HepG2 (cell line): ENCODE results near the gene C21orf58. TPM values are rescaled to one million over a fixed set of nuclear protein-coding genes. Genes with fewer than 3 reads are reported as not detected.

Source experiments
- ATAC-seq: fragments of 200-7000 bp; cut with Tn5 transposase; 3 replicates; pipeline ENCODE4 v1.9.1; 2020; ENCODE audit warnings: mild to moderate bottlenecking, moderate library complexity
- BruUV-seq: library from RNA; stranded (reverse); fragments of 400-500 nt; replicated peaks from 2 replicates; lab custom pipeline; 2021; lab: Mats Ljungman, UMichigan
- CTCF ChIA-PET: fragments of 300-600 bp; formaldehyde crosslinking; extraction: SDS; loops from one replicate; lab custom pipeline; 2021; ENCODE audit warnings: low total read pairs, inconsistent platforms, low intra/inter-chr PET ratio; lab: Yijun Ruan, JAX
- POLR2A ChIA-PET: fragments of 350-600 bp; sonication (Branson Sonifier 250); formaldehyde crosslinking; loops from one replicate; lab custom pipeline; 2020; ENCODE audit warnings: antibody characterized with exemption, inconsistent platforms; lab: Yijun Ruan, JAX
- DNase-seq: peaks from one replicate; pipeline ENCODE4 v3.0.0-alpha.2; 2015; ENCODE audit warnings: low spot score
- FAIRE-seq: peaks from 3 replicates; lab custom pipeline; 2011; peaks lifted over from hg19 to GRCh38; lab: Jason Lieb, UNC
- H2AFZ ChIP-seq: one replicate; pipeline ENCODE4 v1.6.1; 2011; ENCODE audit warnings: low read length, inconsistent platforms
- H3K27ac ChIP-seq: fragments of 300-600 bp; 3 replicates; pipeline ENCODE4 v1.8.0; 2011; ENCODE audit warnings: mixed run types, mild to moderate bottlenecking, mixed read lengths, low read length, inconsistent platforms; ENCODE audit not compliant: insufficient read depth; ENCODE audit errors: extremely low read length
- H3K27me3 ChIP-seq, 2 experiments: fragments of 200-600 bp in 1 of 2; 2 replicates in 1 of 2; 3 replicates in 1 of 2; pipeline versions ENCODE4 v1.6.0 to v1.8.0; 2011; ENCODE audit warnings: low read length in 2 of 2, mild to moderate bottlenecking in 2 of 2, moderate library complexity in 2 of 2, inconsistent platforms in 1 of 2; ENCODE audit not compliant: insufficient read depth in 2 of 2, control insufficient read depth in 1 of 2
- H3K36me3 ChIP-seq, 2 experiments: fragments of 200-600 bp in 1 of 2; replicated peaks in 1 of 2; 2 replicates in 1 of 2; 3 replicates in 1 of 2; pipeline versions ENCODE4 v1.5.1 to v1.8.0; 2011; ENCODE audit warnings: low read length in 2 of 2, inconsistent platforms in 1 of 2; ENCODE audit not compliant: insufficient read depth in 2 of 2, control insufficient read depth in 1 of 2
- H3K4me1 ChIP-seq: 2 replicates; pipeline ENCODE4 v1.5.1; 2012; ENCODE audit warnings: low read length, inconsistent platforms; ENCODE audit not compliant: insufficient read depth
- H3K4me2 ChIP-seq: 2 replicates; pipeline ENCODE4 v1.6.0; 2011; ENCODE audit warnings: low read depth, low read length, inconsistent platforms
- H3K4me3 ChIP-seq, 3 experiments: fragments of 200-600 bp in 1 of 3; sonication (generic), shearing (Covaris generic) in 1 of 3; replicated peaks in 1 of 3; 2 replicates each; pipeline ENCODE4 v1.5.1; 2011 to 2016; ENCODE audit warnings: low read length in 3 of 3, inconsistent platforms in 2 of 3, low read depth in 2 of 3, mild to moderate bottlenecking in 2 of 3, control low read depth in 1 of 3, mixed read lengths in 1 of 3; ENCODE audit not compliant: insufficient read depth in 1 of 3
- H3K79me2 ChIP-seq: one replicate; pipeline ENCODE4 v1.6.1; 2011; ENCODE audit warnings: low read length, inconsistent platforms; ENCODE audit not compliant: insufficient read depth
- H3K9ac ChIP-seq: 2 replicates; pipeline ENCODE4 v1.6.0; 2011; ENCODE audit warnings: mild to moderate bottlenecking, low read depth, low read length, inconsistent platforms; ENCODE audit not compliant: insufficient read depth
- H3K9me3 ChIP-seq: 2 replicates; pipeline ENCODE4 v1.5.1; 2012; ENCODE audit warnings: mild to moderate bottlenecking, low read length
- H4K20me1 ChIP-seq: 2 replicates; pipeline ENCODE4 v1.6.0; 2011; ENCODE audit warnings: inconsistent platforms, mild to moderate bottlenecking, low read length, moderate library complexity; ENCODE audit not compliant: insufficient read depth
- AGO2 ChIP-seq: fragments of 200-400 bp; formaldehyde crosslinking; optimal IDR thresholded peaks from 2 replicates; pipeline ENCODE3; 2017; ENCODE audit warnings: mild to moderate bottlenecking, low read depth, low read length, moderate library complexity
- FOSL2 ChIP-seq: sonication (generic); formaldehyde crosslinking; IDR thresholded peaks from 2 replicates; pipeline ENCODE4 v1.4.0; 2020; ENCODE audit warnings: missing genetic modification reagents
- IRX3 ChIP-seq: sonication (generic); formaldehyde crosslinking; IDR thresholded peaks from 2 replicates; pipeline ENCODE4 v1.8.1; 2023; ENCODE audit warnings: mild to moderate bottlenecking, low read depth, missing genetic modification reagents, borderline replicate concordance
- ZNF687 ChIP-seq: sonication (generic); formaldehyde crosslinking; IDR thresholded peaks from 2 replicates; pipeline ENCODE4 v1.5.1; 2020; ENCODE audit warnings: mild to moderate bottlenecking, missing genetic modification reagents, moderate library complexity
- WGBS: methylation state at CpG from one replicate; pipeline ENCODE4 v1.1.6; 2017; ENCODE audit warnings: low lambda C conversion rate; 5-methylcytosine and 5-hydroxymethylcytosine counted together
- in situ Hi-C: cut with HindIII; loops from 2 replicates; pipeline ENCODE4 v1.10.0; 2017; ENCODE audit warnings: low pct_unique_long_range_greater_than_20kb; ENCODE audit not compliant: extremely low pct_ligation_motif_present
- intact Hi-C: fragments of 100-400 bp; cut with micrococcal nuclease; formaldehyde crosslinking; loops from one replicate; pipeline ENCODE4 v1.10.0; 2022; ENCODE audit not compliant: unreplicated experiment
- polyA plus RNA-seq, 8 experiments: library from polyadenylated mRNA; depleted of rRNA in 3 of 8; stranded (reverse) in 7 of 8; unstranded in 1 of 8; fragments of >200 nt; fragmentation: Illumina TruSeq in 4 of 8; extraction: Trizol in 4 of 8; gene quantifications; 2 replicates each; pipeline versions ENCODE4 v1.2.1 to v1.2.3, GENCODE V29; 2011 to 2016; ENCODE audit warnings: low read depth in 4 of 8, missing spikeins in 1 of 8, mixed read lengths in 1 of 8; ENCODE audit not compliant: insufficient read depth in 1 of 8
- total RNA-seq, 5 experiments: library from RNA; depleted of rRNA; stranded (reverse); fragments of >200 nt; fragmentation: Illumina TruSeq; extraction: Trizol; gene quantifications; 2 replicates each; pipeline ENCODE4 v1.2.3, GENCODE V29; 2016; ENCODE audit warnings: low read depth in 1 of 5
- TF ChIP-seq, protein P1 (sequence below): IDR thresholded peaks from 2 replicates; pipeline ENCODE4 v1.6.1; 2016; ENCODE audit warnings: low read depth, borderline replicate concordance
- TF ChIP-seq, protein P2 (sequence below): sonication (generic); formaldehyde crosslinking; IDR thresholded peaks from 2 replicates; pipeline ENCODE4 v1.4.0; 2020; ENCODE audit warnings: missing genetic modification reagents

Gene C21orf58
- total and polyA plus RNA-seq, 2 of the 13 experiments (the other 11 are each of a cell fraction or from before 2014, with no cell fraction given), result 3.5 to 6.8 TPM

GRCh38 chr21:46269466-46269865, 54.2 kb downstream of the C21orf58 start:
- 96% methylated on average over 9 of the region's 10 CpGs for WGBS
- no peak overlapping the region for H3K27ac ChIP-seq

More at GRCh38 chr21:46269466-46269865, 54.2 kb downstream of the C21orf58 start:
- TSS peak; percentile 39 for BruUV-seq
- H2AFZ ChIP-seq, result no peak overlapping the region
- no peak overlapping the region for H3K9ac ChIP-seq
- peak; percentile 28; the same call in 1 of the 3 replicates for ATAC-seq
- POLR2A ChIA-PET, result no interaction called here
- H3K4me3 ChIP-seq, result no peak overlapping the region
- H3K9me3 ChIP-seq, result no peaks in the 10 kb centered on the region
- no peak for FAIRE-seq
- H3K79me2 ChIP-seq, result no peaks in the 10 kb centered on the region
- DNase-seq, result no peak
- no peaks in the 10 kb centered on the region for H4K20me1 ChIP-seq
- CTCF ChIA-PET, result no interaction called here
- in situ Hi-C loops, result no loop called here
- TF ChIP-seq, protein P1, sequence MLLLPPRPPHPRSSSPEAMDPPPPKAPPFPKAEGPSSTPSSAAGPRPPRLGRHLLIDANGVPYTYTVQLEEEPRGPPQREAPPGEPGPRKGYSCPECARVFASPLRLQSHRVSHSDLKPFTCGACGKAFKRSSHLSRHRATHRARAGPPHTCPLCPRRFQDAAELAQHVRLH (CRISPR knock-in tag), result no peak
- TF ChIP-seq FOSL2 (CRISPR knock-in tag) (0 out of 2 replicates have a peak, but pooled peaks have one; percentile 33), AGO2 (peak; percentile 44), IRX3 (CRISPR knock-in tag) (no peak), ZNF687 (CRISPR knock-in tag) (peak; percentile 23)
- TF ChIP-seq, protein P2, sequence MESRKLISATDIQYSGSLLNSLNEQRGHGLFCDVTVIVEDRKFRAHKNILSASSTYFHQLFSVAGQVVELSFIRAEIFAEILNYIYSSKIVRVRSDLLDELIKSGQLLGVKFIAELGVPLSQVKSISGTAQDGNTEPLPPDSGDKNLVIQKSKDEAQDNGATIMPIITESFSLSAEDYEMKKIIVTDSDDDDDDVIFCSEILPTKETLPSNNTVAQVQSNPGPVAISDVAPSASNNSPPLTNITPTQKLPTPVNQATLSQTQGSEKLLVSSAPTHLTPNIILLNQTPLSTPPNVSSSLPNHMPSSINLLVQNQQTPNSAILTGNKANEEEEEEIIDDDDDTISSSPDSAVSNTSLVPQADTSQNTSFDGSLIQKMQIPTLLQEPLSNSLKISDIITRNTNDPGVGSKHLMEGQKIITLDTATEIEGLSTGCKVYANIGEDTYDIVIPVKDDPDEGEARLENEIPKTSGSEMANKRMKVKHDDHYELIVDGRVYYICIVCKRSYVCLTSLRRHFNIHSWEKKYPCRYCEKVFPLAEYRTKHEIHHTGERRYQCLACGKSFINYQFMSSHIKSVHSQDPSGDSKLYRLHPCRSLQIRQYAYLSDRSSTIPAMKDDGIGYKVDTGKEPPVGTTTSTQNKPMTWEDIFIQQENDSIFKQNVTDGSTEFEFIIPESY (CRISPR knock-in tag), result peak; percentile 79
- TF ChIP-seq, all 625 proteins: peak for 4
- intact Hi-C loops, result no loop called here
- Histone ChIP-seq H3K27me3 (no peaks in the 10 kb centered on the region), H3K4me1 (no peaks in the 10 kb centered on the region), H3K4me2 (no peak overlapping the region), H3K36me3 (peaks cover 43 to 88% of the 10 kb centered on the region in 2 experiments)
